Gastroesophageal sphincter (tissue), 4 donors: ENCODE results near the gene P2RX4. TPM values are rescaled to one million over a fixed set of nuclear protein-coding genes. Genes with fewer than 3 reads are reported as not detected.
"Not testable (repeated sequence)": the region's sequence is repeated elsewhere in the genome, so short reads cannot be mapped to it uniquely, and the experiment has no call there.

Experiments used
- ATAC-seq: fragments of 150-250 bp; one replicate; pipeline ENCODE4 v1.9.1; 2016; ENCODE audit warnings: mild to moderate bottlenecking, moderate library complexity
- H3K27ac ChIP-seq, 4 donors: fragments of 200-600 bp; sonication (generic) in 3 of 4; 1 replicate in 3 of 4; 2 replicates in 1 of 4; pipeline ENCODE4 v1.5.1; 2016 to 2019
- H3K27me3 ChIP-seq: fragments of 200-600 bp; sonication (generic); one replicate; pipeline ENCODE4 v1.5.1; 2019
- H3K36me3 ChIP-seq, 2 donors: fragments of 200-600 bp; sonication (generic); one replicate each; pipeline ENCODE4 v1.5.1; 2019; ENCODE audit warnings: control low read depth in 1 of 2
- H3K4me1 ChIP-seq, 3 donors: fragments of 200-600 bp; sonication (generic); 1 replicate in 2 of 3; 2 replicates in 1 of 3; pipeline ENCODE4 v1.5.1; 2016 to 2019; ENCODE audit warnings: control low read depth in 2 of 3
- H3K4me3 ChIP-seq, 2 donors: fragments of 200-600 bp; sonication (generic); one replicate each; pipeline ENCODE4 v1.5.1; 2019; ENCODE audit warnings: mild to moderate bottlenecking in 1 of 2, moderate library complexity in 1 of 2
- H3K9me3 ChIP-seq, 3 donors: fragments of 200-600 bp; sonication (generic); one replicate each; pipeline ENCODE4 v1.5.1; 2017 to 2019; ENCODE audit warnings: control low read depth in 2 of 3
- EP300 ChIP-seq: sonication (generic); formaldehyde crosslinking; IDR thresholded peaks from one replicate; pipeline ENCODE4 v1.6.1; 2017; ENCODE audit warnings: antibody characterized with exemption, mild to moderate bottlenecking
- POLR2A ChIP-seq, 2 donors: fragments of 450-650 bp; IDR thresholded peaks; one replicate each; pipeline ENCODE4 v1.6.1; 2017; ENCODE audit warnings: antibody characterized with exemption in 2 of 2, mild to moderate bottlenecking in 2 of 2, moderate library complexity in 1 of 2
- POLR2AphosphoS5 ChIP-seq: sonication (generic); formaldehyde crosslinking; IDR thresholded peaks from one replicate; pipeline ENCODE4 v1.6.1; 2017; ENCODE audit warnings: antibody characterized with exemption
- WGBS, 2 donors: methylation state at CpG; one replicate each; pipeline ENCODE4 v1.1.5; 2018; ENCODE audit warnings: low coverage in 1 of 2; 5-methylcytosine and 5-hydroxymethylcytosine counted together
- total RNA-seq, 4 donors: library from RNA; depleted of rRNA; stranded (reverse); fragments of >200 nt; gene quantifications; one replicate each; pipeline ENCODE4 v1.1.0, GENCODE V29; 2016
- TF ChIP-seq, protein P1 (sequence below), 4 experiments: fragments of 200-600 bp in 2 of 4; fragments of 450-650 bp in 2 of 4; sonication (generic) in 1 of 4; IDR thresholded peaks; one replicate each; pipeline ENCODE4 v1.5.1; 2017 to 2019; ENCODE audit warnings: antibody characterized with exemption in 4 of 4, mild to moderate bottlenecking in 2 of 4, moderate library complexity in 2 of 4

The P2RX4 gene
- total RNA-seq, 4 donors from 2014 or later = 15.1 to 32.8 (median 31.0) TPM

DNA sequence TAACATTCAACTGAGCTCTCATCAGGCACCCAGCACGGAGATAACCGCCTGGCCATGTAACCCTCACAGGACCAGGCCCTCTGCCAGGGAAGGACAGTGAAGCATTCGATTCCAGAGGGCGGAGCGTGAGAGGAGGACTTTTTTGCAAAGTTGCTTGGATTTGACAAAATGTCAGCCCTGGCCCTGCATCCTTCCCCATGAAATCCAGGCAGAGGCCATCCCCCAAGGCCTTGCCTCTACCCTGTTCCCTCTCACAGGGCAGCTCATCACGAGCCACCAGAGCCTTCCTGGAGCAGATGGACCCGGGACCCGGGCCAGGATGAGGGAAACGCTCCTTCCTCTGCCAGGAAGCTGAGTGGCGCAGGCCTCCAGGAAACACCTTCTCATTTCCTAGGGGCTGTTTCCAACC, 69.6 kb downstream of the P2RX4 start:
- WGBS, 2 donors = 23 to 35% methylated on average over 4 to 7 of the region's 10 CpGs
- H3K9me3 ChIP-seq = no peaks in the 10 kb centered on the region
- H3K36me3 ChIP-seq = peaks cover 0 to 9% of the 10 kb centered on the region in 2 donors
- H3K27ac ChIP-seq = peak overlapping the region in 3 of 4 donors; percentile 62 to 70 (median 62)
- peak; percentile 62 for ATAC-seq
- no peak overlapping the region for H3K4me3 ChIP-seq
- no peaks in the 10 kb centered on the region for H3K27me3 ChIP-seq
- no peak for TF ChIP-seq POLR2AphosphoS5
- TF ChIP-seq, protein P1, sequence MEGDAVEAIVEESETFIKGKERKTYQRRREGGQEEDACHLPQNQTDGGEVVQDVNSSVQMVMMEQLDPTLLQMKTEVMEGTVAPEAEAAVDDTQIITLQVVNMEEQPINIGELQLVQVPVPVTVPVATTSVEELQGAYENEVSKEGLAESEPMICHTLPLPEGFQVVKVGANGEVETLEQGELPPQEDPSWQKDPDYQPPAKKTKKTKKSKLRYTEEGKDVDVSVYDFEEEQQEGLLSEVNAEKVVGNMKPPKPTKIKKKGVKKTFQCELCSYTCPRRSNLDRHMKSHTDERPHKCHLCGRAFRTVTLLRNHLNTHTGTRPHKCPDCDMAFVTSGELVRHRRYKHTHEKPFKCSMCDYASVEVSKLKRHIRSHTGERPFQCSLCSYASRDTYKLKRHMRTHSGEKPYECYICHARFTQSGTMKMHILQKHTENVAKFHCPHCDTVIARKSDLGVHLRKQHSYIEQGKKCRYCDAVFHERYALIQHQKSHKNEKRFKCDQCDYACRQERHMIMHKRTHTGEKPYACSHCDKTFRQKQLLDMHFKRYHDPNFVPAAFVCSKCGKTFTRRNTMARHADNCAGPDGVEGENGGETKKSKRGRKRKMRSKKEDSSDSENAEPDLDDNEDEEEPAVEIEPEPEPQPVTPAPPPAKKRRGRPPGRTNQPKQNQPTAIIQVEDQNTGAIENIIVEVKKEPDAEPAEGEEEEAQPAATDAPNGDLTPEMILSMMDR (IDR thresholded peaks at IDR 0.05) = no peak
- TF ChIP-seq POLR2A (IDR thresholded peaks at IDR 0.05) = no peak
- TF ChIP-seq EP300 = no peak
- peaks cover 0 to 48% (median 17%) of the 10 kb centered on the region in 3 donors for H3K4me1 ChIP-seq

DNA sequence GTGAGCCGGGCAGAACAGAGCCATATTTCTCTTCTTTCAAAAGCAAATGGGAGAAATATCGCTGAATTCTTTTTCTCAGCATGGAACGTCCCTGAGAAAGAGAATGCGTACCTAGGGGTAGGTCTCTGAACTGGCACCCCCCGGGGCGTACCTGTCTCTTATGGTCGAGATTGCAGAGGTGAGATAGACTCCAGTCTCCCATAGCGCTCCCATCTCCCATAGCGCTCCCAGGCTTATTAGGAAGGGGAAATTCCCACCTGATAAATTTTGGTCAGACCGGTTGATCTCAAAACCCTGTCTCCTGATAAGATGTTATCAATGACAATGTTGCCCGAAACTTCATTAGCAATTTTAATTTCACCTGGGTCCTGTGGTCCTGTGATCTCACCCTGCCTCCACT, 70.6 kb downstream of the P2RX4 start:
- ATAC-seq, H3K9me3 ChIP-seq, H3K4me3 ChIP-seq, H3K36me3 ChIP-seq, H3K27ac ChIP-seq, H3K27me3 ChIP-seq: not testable (repeated sequence)
- peaks cover 0 to 58% (median 17%) of the 10 kb centered on the region in 3 donors for H3K4me1 ChIP-seq
- 87 to 94% methylated on average over 4 to 7 of the region's 11 CpGs for WGBS, 2 donors

DNA sequence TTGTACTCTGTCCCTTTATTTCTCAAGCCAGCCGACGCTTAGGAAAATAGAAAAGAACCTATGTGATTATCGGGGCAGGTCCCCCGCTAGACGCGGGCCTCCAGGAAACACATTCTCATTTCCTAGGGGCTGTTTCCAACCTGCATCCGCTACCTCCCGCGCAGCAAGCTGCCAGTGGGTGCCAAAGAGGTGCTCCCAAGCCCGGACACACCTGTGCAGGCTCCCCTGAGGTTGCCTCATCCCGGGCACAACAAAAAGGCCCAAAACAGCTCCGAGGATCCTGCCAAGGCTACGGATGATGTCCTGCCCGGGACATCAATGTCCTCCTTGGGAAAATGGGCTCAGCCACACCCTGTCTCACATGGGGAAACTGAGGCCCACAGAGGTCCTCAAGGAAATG, 71.2 kb downstream of the P2RX4 start:
- H3K4me3 ChIP-seq, H3K9me3 ChIP-seq, ATAC-seq, H3K27me3 ChIP-seq, H3K36me3 ChIP-seq: not testable (repeated sequence)
- WGBS, 2 donors = 93 to 100% methylated on average over 2 to 9 of the region's 14 CpGs
- Histone ChIP-seq H3K4me1 (peaks cover 0 to 59% (median 17%) of the 10 kb centered on the region in 3 donors), H3K27ac (peak overlapping the region in 1 of 4 donors; percentile 54)

DNA sequence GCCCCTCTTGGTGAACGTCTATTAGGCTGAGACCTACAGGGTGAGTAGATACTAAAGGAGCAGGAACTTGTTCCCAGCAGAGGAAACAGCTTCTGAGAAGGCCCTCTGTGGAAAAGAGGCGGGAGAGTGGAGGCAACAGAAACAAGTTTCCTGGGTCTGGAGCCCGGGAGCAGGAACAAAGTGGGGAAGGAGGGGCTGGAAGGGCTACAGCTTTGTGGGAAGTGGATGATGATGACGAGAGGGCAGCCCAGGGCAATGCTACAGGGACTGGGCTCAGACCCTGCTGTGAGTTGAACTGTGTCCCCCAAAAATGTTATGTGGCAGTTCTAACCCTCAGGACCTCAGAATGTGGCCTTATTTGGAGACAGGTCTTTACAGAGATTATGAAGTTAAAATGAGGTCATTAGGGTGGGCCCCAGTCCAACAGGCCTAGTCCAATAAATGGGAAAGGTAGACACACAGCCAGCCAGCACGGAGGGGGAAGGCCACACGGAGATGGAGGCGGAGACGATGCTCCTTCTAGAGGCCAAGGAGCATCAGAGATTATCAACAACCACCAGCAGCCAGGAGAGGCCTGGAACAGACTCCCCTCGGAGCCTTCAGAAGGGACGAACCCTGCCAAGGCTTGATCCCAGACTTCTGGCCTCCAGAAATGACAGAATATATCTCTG, 72.3 kb downstream of the P2RX4 start:
- WGBS, 2 donors = 48 to 65% methylated on average over 8 of the region's 10 CpGs
- peak overlapping the region in 3 of 4 donors; percentile 33 to 54 (median 43) for H3K27ac ChIP-seq
- H3K4me3 ChIP-seq = no peak overlapping the region
- no peaks in the 10 kb centered on the region for H3K27me3 ChIP-seq
- H3K9me3 ChIP-seq = no peaks in the 10 kb centered on the region
- H3K4me1 ChIP-seq = peaks cover 0 to 63% (median 17%) of the 10 kb centered on the region in 3 donors
- H3K36me3 ChIP-seq = no peaks in the 10 kb centered on the region
- TF ChIP-seq POLR2A (IDR thresholded peaks at IDR 0.05) (no peak), EP300 (no peak), POLR2AphosphoS5 (no peak)
- TF ChIP-seq, protein P1 (IDR thresholded peaks at IDR 0.05) = no peak
- no peak for ATAC-seq

DNA sequence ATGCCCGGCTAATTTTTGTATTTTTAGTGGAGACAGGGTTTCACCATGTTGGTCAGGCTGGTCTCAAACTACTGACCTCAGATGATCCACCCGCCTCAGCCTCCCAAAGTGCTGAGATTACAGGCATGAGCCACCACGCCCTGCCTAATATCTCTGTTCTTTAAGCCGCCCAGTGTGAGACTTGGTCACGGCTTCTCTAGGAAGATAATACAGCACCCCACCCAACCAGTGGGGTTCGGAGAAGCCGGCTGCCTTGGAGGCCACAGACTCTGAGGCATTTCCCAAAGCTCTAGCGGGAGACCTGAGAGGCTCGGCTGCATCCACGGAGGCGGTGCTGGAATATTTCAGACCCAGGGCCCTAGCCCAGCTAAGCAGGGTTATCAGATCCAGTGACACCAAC, 73.0 kb downstream of the P2RX4 start:
- not testable (repeated sequence) for H3K9me3 ChIP-seq, H3K27me3 ChIP-seq, ATAC-seq, H3K36me3 ChIP-seq, H3K4me3 ChIP-seq
- 83 to 100% methylated on average over 1 of the region's 11 CpGs for WGBS, 2 donors
- Histone ChIP-seq H3K4me1 (peaks cover 0 to 70% (median 17%) of the 10 kb centered on the region in 3 donors), H3K27ac (peak overlapping the region in 2 of 4 donors; percentile 43 to 54)

DNA sequence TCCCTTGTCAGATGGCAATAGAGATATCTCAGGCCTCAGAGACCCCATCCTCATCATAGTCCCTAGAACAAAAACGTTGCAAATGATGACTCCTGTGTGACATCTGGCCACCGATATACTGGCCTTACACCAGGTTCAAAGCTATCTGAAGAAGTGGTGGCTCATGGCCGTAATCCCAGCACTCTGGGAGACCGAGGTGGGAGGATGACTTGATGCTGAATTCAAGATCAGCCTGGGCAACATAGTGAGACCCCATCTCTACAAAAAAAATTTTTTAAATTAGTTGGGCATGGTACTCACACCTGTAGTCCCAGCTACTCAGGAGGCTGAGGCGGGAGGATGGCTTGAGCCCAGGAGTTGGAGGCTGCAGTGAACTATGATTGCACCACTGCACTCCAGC, 73.5 kb downstream of the P2RX4 start:
- H3K27ac ChIP-seq = peak overlapping the region in 1 of 4 donors; percentile 43
- WGBS, 2 donors = 100% methylated on average over 1 of the region's 5 CpGs
- TF ChIP-seq, protein P1 (IDR thresholded peaks at IDR 0.05) = no peak
- H3K4me3 ChIP-seq = no peak overlapping the region
- peaks cover 0 to 74% (median 21%) of the 10 kb centered on the region in 3 donors for H3K4me1 ChIP-seq
- H3K27me3 ChIP-seq = no peaks in the 10 kb centered on the region
- H3K9me3 ChIP-seq = no peaks in the 10 kb centered on the region
- H3K36me3 ChIP-seq = no peaks in the 10 kb centered on the region
- no peak for ATAC-seq

Other genes starting within 250 kb of the P2RX4 start
- gene HNF1A, start 231.6 kb upstream of the P2RX4 start, total RNA-seq = under 1 TPM in 2 of 4 donors, not detected in 2; 0.27 to 0.47 TPM
- 10 to 100 TPM; 15.1 to 20.2 (median 17.7) TPM for gene C12orf43, start 193.6 kb upstream of the P2RX4 start, total RNA-seq
- gene OASL, start 170.9 kb upstream of the P2RX4 start, total RNA-seq = 1 to 10 TPM in 1 of 4 donors, under 1 TPM in 3; 0.31 to 3.0 (median 0.38) TPM
- gene P2RX7, start 77.3 kb upstream of the P2RX4 start, total RNA-seq = 1 to 10 TPM; 2.0 to 3.3 (median 3.0) TPM
- 10 to 100 TPM; 26.0 to 40.3 (median 30.3) TPM for gene CAMKK2, start 86.6 kb downstream of the P2RX4 start, total RNA-seq
- 10 to 100 TPM; 69.2 to 93.5 (median 75.7) TPM for gene ANAPC5, start 142.3 kb downstream of the P2RX4 start, total RNA-seq
- gene RNF34, start 190.0 kb downstream of the P2RX4 start, total RNA-seq = 10 to 100 TPM; 42.5 to 76.0 (median 56.3) TPM